Right cardiac atrium (tissue), 5 donors: Measurements from ENCODE around the gene CCNL1. TPM values are rescaled to one million over a fixed set of nuclear protein-coding genes. Genes with fewer than 3 reads are reported as not detected.

Experiments
- ATAC-seq, 2 donors: fragments of 200-7000 bp; cut with Tn5 transposase; one replicate each; pipeline versions ENCODE4 v1.8.0 to v1.9.1; 2020; ENCODE audit warnings: moderate library complexity in 2 of 2, mild to moderate bottlenecking in 1 of 2
- DNase-seq, 3 donors: peaks; one replicate each; pipeline ENCODE4 v3.0.0-alpha.2; 2020
- H3K27ac ChIP-seq: one replicate; pipeline ENCODE4 v1.5.1; 2013; ENCODE audit warnings: mild to moderate bottlenecking, low read length, control low read depth, moderate library complexity
- H3K27me3 ChIP-seq: one replicate; pipeline ENCODE4 v1.6.1; 2013; ENCODE audit not compliant: control insufficient read depth, insufficient read depth
- H3K4me1 ChIP-seq: one replicate; pipeline ENCODE4 v1.6.1; 2013; ENCODE audit warnings: low read length; ENCODE audit not compliant: control insufficient read depth, insufficient read depth
- H3K4me3 ChIP-seq: one replicate; pipeline ENCODE4 v1.5.1; 2013; ENCODE audit warnings: low read length, control low read depth
- H3K9me3 ChIP-seq: one replicate; pipeline ENCODE4 v1.6.1; 2013; ENCODE audit warnings: low read length; ENCODE audit not compliant: control insufficient read depth
- WGBS: extraction: QIAGEN DNeasy Blood & Tissue Kit; methylation state at CpG from one replicate; pipeline ENCODE4 v1.1.7; 2013; 5-methylcytosine and 5-hydroxymethylcytosine counted together
- intact Hi-C, 4 donors: fragments of 100-400 bp; cut with DNase I; formaldehyde crosslinking; loops; one replicate each; pipeline versions ENCODE4 v1.11.0 to v1.14.0; 2022 to 2023
- polyA plus RNA-seq: library from polyadenylated mRNA; stranded (reverse); fragments of 200-250 nt; gene quantifications from one replicate; pipeline ENCODE4 v1.2.3, GENCODE V29; 2013
- total RNA-seq, 4 donors: library from RNA; stranded (reverse); fragmentation: NEBNext Ultra II Directional; extraction: Animal tissue kit (Norgen Biotek cat#: 25700); gene quantifications; one replicate each; pipeline ENCODE4 v1.2.1, GENCODE V29; 2021
- donor health status: healthy with polysubstance abuse.
- donor health status: DM: no; HTN: yes; CAD: no.
- donor health status: DM: no; HTN: no; CAD: no.
- donor health status: DM: no; HTN: yes; CAD: no; lungs with severe emphysema.
- donor health status: DM: yes; HTN: yes; CAD: no.

Gene CCNL1
- total and polyA plus RNA-seq, 5 donors = 30.1 to 60.6 (median 40.2) TPM

DNA sequence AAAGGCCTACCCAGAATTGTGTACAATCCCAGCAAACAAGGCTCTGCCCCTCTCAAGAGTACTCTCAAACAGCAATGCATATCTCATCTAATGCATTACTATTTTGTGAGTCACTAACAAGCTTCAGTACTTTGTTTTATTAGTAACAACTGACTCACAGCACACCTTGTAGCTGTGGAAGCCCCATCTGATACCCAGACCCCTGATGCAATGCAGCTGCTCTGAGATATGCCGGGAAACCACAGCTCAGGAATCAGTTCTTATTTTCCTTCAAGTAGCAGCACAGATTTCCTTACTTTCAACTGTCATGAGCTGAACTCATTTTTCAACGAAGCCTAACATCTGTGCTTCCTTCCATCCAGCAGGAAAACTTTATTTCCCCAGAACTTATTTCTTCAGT lies 37.8 kb downstream of the CCNL1 start:
- no peak for DNase-seq
- no peak for ATAC-seq
- no peaks in the 10 kb centered on the region for H3K9me3 ChIP-seq
- WGBS = 44% methylated on average over 2 of the region's 2 CpGs
- no peak overlapping the region for H3K27ac ChIP-seq
- H3K4me1 ChIP-seq = no peaks in the 10 kb centered on the region
- no peak overlapping the region for H3K4me3 ChIP-seq
- no peaks in the 10 kb centered on the region for H3K27me3 ChIP-seq
- intact Hi-C loops = no loop called here

DNA sequence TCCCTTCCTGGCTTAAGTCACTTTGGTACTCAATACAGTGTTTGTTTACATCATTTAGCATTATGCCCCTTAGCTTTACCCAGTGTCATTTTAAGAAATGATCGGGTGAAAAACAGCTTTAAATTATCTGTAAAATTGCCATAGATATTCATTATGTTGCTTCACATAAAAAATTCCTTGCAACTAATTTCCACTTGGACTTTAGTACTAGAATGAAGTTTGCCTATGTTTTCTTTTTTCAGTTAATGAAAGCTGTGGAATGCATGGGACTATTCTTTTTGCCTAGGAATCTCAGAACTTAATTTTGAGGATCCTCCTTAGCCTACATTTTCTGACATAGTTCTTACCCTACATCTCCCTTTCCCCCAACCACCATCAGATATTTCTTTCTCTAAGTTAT lies 38.4 kb downstream of the CCNL1 start:
- WGBS = 66% methylated on average over 1 of the region's 1 CpG
- intact Hi-C loops = no loop called here
- Histone ChIP-seq H3K4me3 (no peak overlapping the region), H3K27ac (no peak overlapping the region), H3K27me3 (no peaks in the 10 kb centered on the region), H3K4me1 (no peaks in the 10 kb centered on the region), H3K9me3 (no peaks in the 10 kb centered on the region)
- DNase-seq = no peak
- ATAC-seq = no peak

DNA sequence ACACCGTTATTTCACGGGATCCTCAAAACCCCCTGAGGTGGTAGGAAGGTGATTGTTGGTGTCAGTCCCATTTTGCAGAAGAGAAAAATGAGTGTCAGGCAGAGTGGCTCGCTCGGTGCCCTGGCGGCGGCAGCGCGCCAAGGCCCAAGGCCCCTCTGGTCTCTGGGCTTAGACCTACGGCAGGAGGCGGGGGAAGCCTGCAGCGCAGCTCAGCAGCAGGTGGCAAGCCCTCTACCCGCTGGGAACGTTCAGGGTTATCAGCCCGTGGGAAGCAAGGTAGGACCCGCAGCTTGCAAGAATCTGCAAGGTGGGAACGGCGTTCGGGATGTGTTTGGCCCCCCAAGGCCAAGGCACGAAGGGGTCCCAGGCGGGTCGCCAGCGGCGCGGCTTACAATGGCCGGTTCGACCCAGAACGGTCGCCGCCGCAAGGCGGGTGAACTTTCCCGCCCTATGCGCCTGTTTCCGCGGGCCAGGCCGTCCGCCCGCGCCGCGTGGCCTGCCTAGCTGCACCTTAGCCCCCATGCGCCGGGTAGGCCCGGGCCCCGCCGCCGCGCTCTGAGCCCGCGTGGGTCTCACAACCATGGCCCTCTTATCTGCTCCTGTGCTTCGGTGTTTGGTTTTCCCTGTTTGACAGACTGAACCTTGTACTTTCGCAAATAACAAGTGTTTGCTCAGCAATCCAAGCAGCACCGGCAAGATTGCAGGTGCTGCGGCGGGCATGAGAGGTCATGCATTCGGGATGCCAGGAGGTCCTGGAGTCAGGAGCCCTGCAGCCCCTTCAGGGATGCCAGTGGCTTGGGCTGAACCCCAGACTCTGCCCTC lies 39.7 kb downstream of the CCNL1 start:
- ATAC-seq = peak in 1 of 2 donors; percentile 8
- intact Hi-C loops = no loop called here
- Histone ChIP-seq H3K4me1 (peaks cover 6% of the 10 kb centered on the region), H3K27ac (no peak overlapping the region), H3K27me3 (no peaks in the 10 kb centered on the region), H3K4me3 (no peak overlapping the region), H3K9me3 (no peaks in the 10 kb centered on the region)
- 76% methylated on average over 56 of the region's 56 CpGs for WGBS
- DNase-seq = no peak

- Histone ChIP-seq H3K4me1 (peaks cover 6% of the 10 kb centered on the region), H3K9me3 (no peaks in the 10 kb centered on the region), H3K27ac (no peak overlapping the region), H3K27me3 (no peaks in the 10 kb centered on the region), H3K4me3 (no peak overlapping the region)
- WGBS = 76% methylated on average over 7 of the region's 7 CpGs
- DNase-seq = no peak
- ATAC-seq = peak in 1 of 2 donors; percentile 15
- intact Hi-C loops = no loop called here
Observed at GRCh38 chr3:157119369-157119951, 40.5 kb downstream of the CCNL1 start.

DNA sequence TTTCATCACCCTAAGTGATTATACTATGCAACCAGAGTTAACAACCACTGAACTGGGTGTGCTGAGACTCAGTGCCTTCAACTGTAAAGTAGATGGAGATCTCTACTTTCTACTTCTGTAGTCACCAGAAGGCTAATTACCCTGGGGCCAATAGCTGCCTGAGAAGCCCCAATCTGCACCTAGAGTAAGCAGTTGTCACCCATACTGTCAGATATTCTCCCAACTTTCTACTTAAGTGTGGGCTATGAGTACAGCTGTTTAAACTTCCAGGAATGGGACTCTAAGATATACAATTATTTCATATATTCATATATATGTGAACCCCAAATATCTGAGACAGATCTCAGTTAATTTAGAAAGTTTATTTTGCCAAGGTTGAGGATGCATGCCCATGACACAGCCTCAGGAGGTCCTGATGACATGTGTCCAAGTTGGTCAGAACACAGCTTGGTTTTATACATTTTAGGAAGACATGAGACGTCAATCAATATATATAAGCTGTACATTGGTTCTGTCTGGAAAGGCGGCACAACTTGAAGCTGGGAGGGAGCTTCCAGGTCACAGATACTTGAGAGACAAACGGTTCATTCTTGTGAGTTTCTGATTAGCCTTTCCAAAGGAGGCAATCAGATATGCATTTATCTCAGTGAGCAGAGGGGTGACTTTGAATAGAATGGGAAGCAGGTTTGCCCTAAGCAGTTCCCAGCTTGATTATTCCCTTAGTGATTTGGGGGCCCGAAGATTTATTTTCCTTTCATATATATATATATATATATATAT lies 41.9 kb downstream of the CCNL1 start:
- no peak overlapping the region for H3K27ac ChIP-seq
- no peaks in the 10 kb centered on the region for H3K27me3 ChIP-seq
- no peaks in the 10 kb centered on the region for H3K9me3 ChIP-seq
- H3K4me3 ChIP-seq = no peak overlapping the region
- peaks cover 8% of the 10 kb centered on the region for H3K4me1 ChIP-seq
- intact Hi-C loops = no loop called here
- DNase-seq (no peak), ATAC-seq (no peak)
- 78% methylated on average over 4 of the region's 4 CpGs for WGBS

GRCh38 chr3:157117206-157117605 lies 42.7 kb downstream of the CCNL1 start:
- ATAC-seq (no peak), DNase-seq (no peak)
- H3K27me3 ChIP-seq = no peaks in the 10 kb centered on the region
- intact Hi-C loops = no loop called here
- H3K4me3 ChIP-seq = no peak overlapping the region
- no peaks in the 10 kb centered on the region for H3K9me3 ChIP-seq
- H3K27ac ChIP-seq = no peak overlapping the region
- peaks cover 8% of the 10 kb centered on the region for H3K4me1 ChIP-seq
- 68% methylated on average over 3 of the region's 3 CpGs for WGBS

- Histone ChIP-seq H3K4me3 (no peak overlapping the region), H3K27me3 (no peaks in the 10 kb centered on the region), H3K27ac (peak overlapping the region; percentile 68), H3K4me1 (peaks cover 8% of the 10 kb centered on the region), H3K9me3 (no peaks in the 10 kb centered on the region)
- WGBS = 80% methylated on average over 4 of the region's 4 CpGs
- ATAC-seq = no peak
- DNase-seq = peak in 1 of 3 donors; percentile 13
- intact Hi-C loops = no loop called here
Observed at GRCh38 chr3:157116017-157116416, 43.9 kb downstream of the CCNL1 start.

- peaks cover 8% of the 10 kb centered on the region for H3K4me1 ChIP-seq
- 43% methylated on average over 10 of the region's 10 CpGs for WGBS
- H3K27ac ChIP-seq = peak overlapping the region; percentile 88
- ATAC-seq = peak; percentile 82 to 95
- DNase-seq = peak in 1 of 3 donors; percentile 24
- intact Hi-C loops = no loop called here
- no peaks in the 10 kb centered on the region for H3K27me3 ChIP-seq
- no peak overlapping the region for H3K4me3 ChIP-seq
- H3K9me3 ChIP-seq = no peaks in the 10 kb centered on the region
Observed at GRCh38 chr3:157115069-157116006, 44.6 kb downstream of the CCNL1 start.

GRCh38 chr3:157113832-157114505 lies 46.0 kb downstream of the CCNL1 start:
- WGBS = 93% methylated on average over 3 of the region's 3 CpGs
- Histone ChIP-seq H3K27me3 (no peaks in the 10 kb centered on the region), H3K4me3 (no peak overlapping the region), H3K9me3 (no peaks in the 10 kb centered on the region), H3K4me1 (peaks cover 12% of the 10 kb centered on the region), H3K27ac (peak overlapping the region; percentile 65)
- DNase-seq = no peak
- no peak for ATAC-seq
- intact Hi-C loops = no loop called here

GRCh38 chr3:157112536-157112935 lies 47.4 kb downstream of the CCNL1 start:
- DNase-seq (peak in 1 of 3 donors; percentile 18), ATAC-seq (no peak)
- Histone ChIP-seq H3K27ac (peak overlapping the region; percentile 79), H3K4me3 (no peak overlapping the region), H3K27me3 (no peaks in the 10 kb centered on the region), H3K9me3 (no peaks in the 10 kb centered on the region), H3K4me1 (peaks cover 17% of the 10 kb centered on the region)
- WGBS = 78% methylated on average over 4 of the region's 4 CpGs
- intact Hi-C loops = no loop called here
